Common myeloid progenitor, CD34-positive (primary cell): ENCODE data around the gene MAP3K14.
A peak's percentile ranks its signal among the peaks of the same experiment; 100 is the strongest.

ENCODE experiments used
- CTCF ChIA-PET: fragments of 350-600 bp; sonication (Branson Sonifier 250); formaldehyde crosslinking; loops from one replicate; lab custom pipeline; 2021; ENCODE audit warnings: antibody characterized with exemption; lab: Charles Lee
- POLR2A ChIA-PET: fragments of 350-600 bp; sonication (Branson Sonifier 250); formaldehyde crosslinking; loops from one replicate; lab custom pipeline; 2021; ENCODE audit warnings: antibody characterized with exemption; lab: Charles Lee
- DNase-seq, 3 donors: peaks; one replicate each; pipeline versions ENCODE4 v3.0.0 to v3.0.0-alpha.2; 2013
- H3K27ac ChIP-seq, 2 experiments: 1 replicate in 1 of 2; 2 replicates in 1 of 2; pipeline ENCODE4 v1.7.0; 2013; ENCODE audit warnings: inconsistent platforms in 2 of 2, low read length in 2 of 2, mild to moderate bottlenecking in 2 of 2, low read depth in 1 of 2, moderate library complexity in 1 of 2; ENCODE audit not compliant: severe bottlenecking in 2 of 2, insufficient read depth in 1 of 2, poor library complexity in 1 of 2
- H3K27me3 ChIP-seq, 5 experiments: replicated peaks in 2 of 5; 1 replicate in 3 of 5; 2 replicates in 2 of 5; pipeline versions ENCODE4 v1.6.1 to v1.7.0; 2013; ENCODE audit warnings: low read length in 4 of 5, mild to moderate bottlenecking in 2 of 5, moderate library complexity in 2 of 5, inconsistent platforms in 1 of 5; ENCODE audit not compliant: insufficient read depth in 5 of 5, control insufficient read depth in 4 of 5
- H3K36me3 ChIP-seq, 4 experiments: 1 replicate in 2 of 4; 2 replicates in 2 of 4; pipeline versions ENCODE4 v1.6.1 to v1.7.0; 2013; ENCODE audit warnings: low read length in 3 of 4, control low read depth in 1 of 4, mild to moderate bottlenecking in 1 of 4; ENCODE audit not compliant: control insufficient read depth in 4 of 4, insufficient read depth in 4 of 4
- H3K4me1 ChIP-seq, 4 experiments: 1 replicate in 3 of 4; 2 replicates in 1 of 4; pipeline versions ENCODE4 v1.6.1 to v1.7.1; 2013; ENCODE audit warnings: low read length in 3 of 4, mild to moderate bottlenecking in 3 of 4, control low read depth in 1 of 4, inconsistent platforms in 1 of 4, moderate library complexity in 1 of 4; ENCODE audit not compliant: control insufficient read depth in 4 of 4, insufficient read depth in 4 of 4; ENCODE audit errors: control extremely low read depth in 1 of 4
- H3K4me3 ChIP-seq, 7 experiments: 1 replicate in 4 of 7; 2 replicates in 3 of 7; pipeline versions ENCODE4 v1.5.1 to v1.7.0; 2013; ENCODE audit warnings: mild to moderate bottlenecking in 7 of 7, low read length in 6 of 7, moderate library complexity in 6 of 7, inconsistent platforms in 2 of 7, low read depth in 2 of 7, control low read depth in 1 of 7; ENCODE audit not compliant: insufficient read depth in 4 of 7, control insufficient read depth in 1 of 7; ENCODE audit errors: extremely low read depth in 1 of 7
- H3K9me3 ChIP-seq, 5 experiments: 1 replicate in 4 of 5; 2 replicates in 1 of 5; pipeline versions ENCODE4 v1.6.1 to v1.7.1; 2013; ENCODE audit warnings: low read length in 4 of 5, mild to moderate bottlenecking in 2 of 5, inconsistent platforms in 1 of 5, low read depth in 1 of 5, moderate library complexity in 1 of 5; ENCODE audit not compliant: control insufficient read depth in 4 of 5, insufficient read depth in 2 of 5; ENCODE audit errors: control extremely low read depth in 1 of 5
- WGBS: methylation state at CpG from one replicate; pipeline ENCODE4 v1.1.5; 2013; ENCODE audit not compliant: insufficient coverage; 5-methylcytosine and 5-hydroxymethylcytosine counted together

The MAP3K14 gene

GRCh38 chr17:45291171-45291805 is 25.5 kb downstream of the MAP3K14 start:
- Histone ChIP-seq H3K27me3 (no peaks in the 10 kb centered on the region), H3K4me1 (peaks cover 15 to 64% (median 47%) of the 10 kb centered on the region in 4 experiments), H3K36me3 (peaks cover 13 to 53% (median 40%) of the 10 kb centered on the region in 4 experiments), H3K9me3 (no peaks in the 10 kb centered on the region), H3K27ac (no peak overlapping the region), H3K4me3 (no peak overlapping the region)
- peak in 2 of 3 donors; percentile 61 to 67 for DNase-seq
- WGBS, result 44% methylated on average over 3 of the region's 5 CpGs
- CTCF ChIA-PET, result interaction anchor here (0.9 to 7.7 kb wide), 7 partner anchors 14 to 95 kb away, joined by 3 to 35 read pairs (median 9); no protein-coding TSS in a partner anchor
- POLR2A ChIA-PET, result no interaction called here

DNA sequence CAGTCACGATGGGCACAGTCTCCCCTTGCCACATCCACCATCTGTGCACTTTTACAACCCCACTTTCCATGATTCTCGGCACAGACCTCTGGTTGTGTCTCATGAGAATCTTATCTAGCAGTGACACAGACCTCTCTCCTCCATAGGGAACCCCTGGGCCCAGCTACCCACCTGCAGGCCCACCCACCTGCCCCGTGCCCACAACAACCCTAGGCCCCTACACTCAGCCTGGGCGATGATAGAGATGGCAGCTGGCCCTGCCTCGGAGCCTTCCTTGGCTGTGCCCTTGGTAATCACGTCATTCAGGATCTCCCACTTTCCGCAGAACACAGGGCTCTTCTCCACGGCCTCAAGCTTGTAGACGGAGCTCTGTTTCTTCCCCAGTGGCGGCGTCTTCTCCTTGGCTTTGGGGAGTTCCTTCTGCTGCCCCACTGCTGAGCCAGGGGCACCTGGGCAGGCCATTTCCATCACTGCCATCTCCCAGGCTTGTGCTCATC is 26.5 kb downstream of the MAP3K14 start:
- Histone ChIP-seq H3K27ac (no peak overlapping the region), H3K36me3 (peaks cover 13 to 59% (median 43%) of the 10 kb centered on the region in 4 experiments), H3K9me3 (no peaks in the 10 kb centered on the region), H3K27me3 (no peaks in the 10 kb centered on the region), H3K4me1 (peaks cover 7 to 55% (median 38%) of the 10 kb centered on the region in 4 experiments), H3K4me3 (no peak overlapping the region)
- DNase-seq, result no peak
- POLR2A ChIA-PET, result no interaction called here
- CTCF ChIA-PET, result interaction anchor here (0.6 to 7.7 kb wide), 4 partner anchors 13 to 200 kb away, joined by 3 to 35 read pairs (median 12); no protein-coding TSS in a partner anchor
- 96% methylated on average over 9 of the region's 11 CpGs for WGBS

DNA sequence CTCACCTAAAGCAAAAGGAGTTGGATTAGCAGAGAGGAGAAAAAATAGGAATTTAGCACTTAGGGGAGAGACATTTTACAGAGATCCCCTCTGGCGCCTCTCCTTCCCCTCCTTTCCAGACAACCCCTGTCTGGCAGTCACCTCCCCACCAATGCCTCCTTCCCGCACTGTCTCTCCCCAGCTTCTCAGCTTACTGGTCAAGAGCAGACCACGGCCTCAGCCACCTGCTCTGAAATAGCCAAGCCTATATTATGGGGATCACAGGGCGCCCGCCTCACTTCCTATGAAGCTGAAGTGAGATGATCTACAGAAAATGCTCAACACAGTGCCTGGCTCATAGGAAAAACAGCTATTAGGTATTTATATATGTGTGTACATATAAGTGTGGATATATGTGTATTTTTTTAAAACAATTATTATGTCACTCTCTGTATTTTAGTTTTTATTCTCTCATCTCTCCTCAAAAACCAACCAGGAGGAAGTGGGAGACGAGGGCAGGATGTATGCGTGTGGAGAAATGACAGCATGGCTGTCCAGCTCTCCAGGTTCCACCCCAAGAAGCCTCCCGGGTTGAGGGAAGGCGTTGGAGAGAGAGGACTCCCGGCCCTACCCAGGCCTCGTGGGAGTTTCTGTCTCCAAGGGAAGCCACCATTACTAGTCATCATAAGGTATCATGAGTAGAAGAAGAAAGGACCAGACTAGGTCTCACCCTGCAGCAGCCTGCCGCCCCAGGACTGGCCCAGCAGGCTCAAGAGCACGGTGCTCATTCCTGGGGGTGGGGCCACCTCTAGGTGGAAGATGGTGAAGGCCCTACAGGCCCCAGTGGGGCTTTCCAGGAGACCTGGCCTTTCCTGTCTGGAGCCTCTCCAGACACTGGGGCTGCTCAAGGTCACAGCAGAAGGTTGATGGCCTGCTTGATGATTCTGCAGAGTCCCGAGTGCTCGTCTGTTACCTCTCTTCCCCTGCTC is 27.2 kb downstream of the MAP3K14 start:
- peaks cover 3 to 47% (median 31%) of the 10 kb centered on the region in 4 experiments for H3K4me1 ChIP-seq
- peaks cover 15 to 64% (median 46%) of the 10 kb centered on the region in 4 experiments for H3K36me3 ChIP-seq
- no peak for DNase-seq
- no peak overlapping the region for H3K4me3 ChIP-seq
- ChIA-PET CTCF (interaction anchor here (1.0 to 7.7 kb wide), 4 partner anchors 12 to 96 kb away, joined by 3 to 35 read pairs (median 13); no protein-coding TSS in a partner anchor), POLR2A (no interaction called here)
- H3K9me3 ChIP-seq, result no peaks in the 10 kb centered on the region
- 85% methylated on average over 6 of the region's 15 CpGs for WGBS
- H3K27ac ChIP-seq, result no peak overlapping the region
- H3K27me3 ChIP-seq, result no peaks in the 10 kb centered on the region

- Histone ChIP-seq H3K27ac (no peak overlapping the region), H3K9me3 (no peaks in the 10 kb centered on the region), H3K4me3 (no peak overlapping the region), H3K4me1 (peaks cover 3 to 40% (median 26%) of the 10 kb centered on the region in 4 experiments), H3K36me3 (peaks cover 17 to 72% (median 50%) of the 10 kb centered on the region in 4 experiments), H3K27me3 (no peaks in the 10 kb centered on the region)
- no peak for DNase-seq
- POLR2A ChIA-PET, result no interaction called here
- CTCF ChIA-PET, result interaction anchor here (1.0 to 7.7 kb wide), 3 partner anchors 11 to 97 kb away, joined by 6 to 35 read pairs (median 20); no protein-coding TSS in a partner anchor
- WGBS, result 100% methylated on average over 5 of the region's 10 CpGs
Measured at GRCh38 chr17:45288825-45289224, 28.0 kb downstream of the MAP3K14 start.

DNA sequence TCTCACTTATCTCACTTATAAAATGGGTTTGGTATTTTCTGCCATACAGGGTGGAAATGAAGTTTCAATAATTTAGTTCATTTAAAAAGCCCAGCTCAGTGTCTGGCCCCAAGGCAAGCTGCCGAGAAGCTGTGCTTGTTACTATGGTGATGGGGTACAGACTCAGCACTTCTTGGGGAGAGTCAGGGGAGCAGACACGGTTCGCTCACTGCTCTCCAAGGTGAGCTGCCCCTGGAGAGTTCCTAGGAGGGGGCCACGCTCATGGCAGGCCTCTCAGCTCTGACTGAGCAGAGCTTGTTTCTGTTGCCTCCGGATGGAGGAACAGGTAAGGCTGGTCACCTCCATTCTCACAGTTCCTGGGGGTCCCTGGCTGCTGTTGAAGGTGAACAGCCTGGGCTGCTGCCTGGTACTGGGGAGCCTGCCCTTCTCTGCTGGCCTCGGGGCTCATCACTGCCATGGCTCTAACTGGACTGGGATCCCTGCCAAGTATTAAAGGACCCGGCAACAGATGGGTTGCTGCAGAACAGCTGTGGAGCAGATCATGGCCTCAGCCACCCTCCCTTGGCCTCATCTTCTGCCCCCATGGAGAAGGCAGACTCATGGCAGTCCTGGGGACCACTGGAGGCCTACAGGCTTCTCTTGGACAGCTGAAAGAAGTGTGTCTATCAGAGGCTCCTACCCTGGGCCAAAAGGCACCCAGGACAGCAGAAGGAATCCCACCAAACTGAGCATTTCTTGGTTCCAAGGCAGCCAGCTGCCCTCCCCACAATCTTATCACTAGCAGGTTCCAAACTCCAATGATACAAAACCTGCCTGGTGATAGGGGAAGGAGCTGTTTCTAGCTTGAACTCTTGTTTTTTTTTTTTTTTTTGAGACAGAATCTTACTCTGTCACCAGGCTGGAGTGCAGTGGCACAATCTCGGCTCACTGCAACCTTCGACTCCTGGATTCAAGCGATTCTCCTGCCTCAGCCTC is 29.0 kb downstream of the MAP3K14 start:
- 84% methylated on average over 8 of the region's 10 CpGs for WGBS
- CTCF ChIA-PET, result interaction anchor here (0.6 to 7.7 kb wide), 7 partner anchors 8 to 98 kb away, joined by 4 to 35 read pairs (median 6); no protein-coding TSS in a partner anchor
- POLR2A ChIA-PET, result no interaction called here
- Histone ChIP-seq H3K4me1 (peaks cover 3 to 34% (median 18%) of the 10 kb centered on the region in 4 experiments), H3K36me3 (peaks cover 20 to 78% (median 58%) of the 10 kb centered on the region in 4 experiments), H3K4me3 (no peak overlapping the region), H3K9me3 (no peaks in the 10 kb centered on the region), H3K27me3 (no peaks in the 10 kb centered on the region), H3K27ac (no peak overlapping the region)
- no peak for DNase-seq

DNA sequence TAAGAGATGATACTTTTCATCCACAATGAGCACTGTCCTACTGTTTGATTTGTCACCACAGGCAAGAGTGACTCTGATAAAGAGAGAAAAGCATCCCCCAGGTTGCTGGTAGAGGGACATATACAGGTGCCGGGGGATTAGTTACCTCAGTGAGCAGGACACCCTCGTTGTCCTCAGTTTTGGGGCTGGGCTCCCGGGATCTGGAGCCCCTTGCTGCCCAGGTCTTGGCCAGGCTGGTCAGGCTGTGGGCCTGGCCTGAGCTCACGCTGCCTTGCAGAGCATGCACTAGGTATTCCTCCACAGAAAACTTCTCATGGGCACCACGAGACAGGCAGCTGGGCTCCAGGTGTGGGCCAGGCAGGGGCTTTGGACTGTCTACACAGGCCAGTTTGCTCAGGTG is 30.5 kb downstream of the MAP3K14 start:
- Histone ChIP-seq H3K4me1 (peaks cover 3 to 19% (median 11%) of the 10 kb centered on the region in 4 experiments), H3K27me3 (no peaks in the 10 kb centered on the region), H3K4me3 (no peak overlapping the region), H3K36me3 (peaks cover 22 to 80% (median 64%) of the 10 kb centered on the region in 4 experiments), H3K9me3 (no peaks in the 10 kb centered on the region), H3K27ac (no peak overlapping the region)
- no peak for DNase-seq
- CTCF ChIA-PET, result interaction anchor here (0.8 to 7.7 kb wide), 7 partner anchors 7 to 100 kb away, joined by 3 to 35 read pairs (median 9); no protein-coding TSS in a partner anchor
- WGBS, result 98% methylated on average over 5 of the region's 5 CpGs
- POLR2A ChIA-PET, result no interaction called here
